AG09309 (cell line): Measurements from ENCODE around the gene PEAK3.

Experiments
- DNase-seq: peaks from one replicate; pipeline ENCODE4 v3.0.0-alpha.2; 2010; ENCODE audit warnings: low read depth
- H3K4me3 ChIP-seq: 2 replicates; pipeline ENCODE4 v1.5.1; 2011; ENCODE audit warnings: mild to moderate bottlenecking, low read depth, low read length, moderate library complexity; ENCODE audit not compliant: control insufficient read depth
- CTCF ChIP-seq: IDR thresholded peaks from 2 replicates; pipeline ENCODE4 v1.5.1; 2011; ENCODE audit warnings: mild to moderate bottlenecking, low read depth, low read length, inconsistent platforms; ENCODE audit not compliant: insufficient read depth, control insufficient read depth; ENCODE audit errors: missing control alignments

Gene PEAK3

GRCh38 chr19:2252055-2252796 lies 29.7 kb downstream of the PEAK3 start:
- H3K4me3 ChIP-seq, result no peak overlapping the region
- no peak for TF ChIP-seq CTCF
- no peak for DNase-seq

- no peak for TF ChIP-seq CTCF
- DNase-seq, result no peak
- no peak overlapping the region for H3K4me3 ChIP-seq
Measured at GRCh38 chr19:2251106-2252054, 30.6 kb downstream of the PEAK3 start.

GRCh38 chr19:2250766-2251105 lies 31.2 kb downstream of the PEAK3 start:
- no peak overlapping the region for H3K4me3 ChIP-seq
- no peak for DNase-seq
- TF ChIP-seq CTCF, result no peak

- no peak for TF ChIP-seq CTCF
- no peak for DNase-seq
- no peak overlapping the region for H3K4me3 ChIP-seq
Measured at GRCh38 chr19:2249880-2250765, 31.9 kb downstream of the PEAK3 start.

GRCh38 chr19:2249010-2249866 lies 32.7 kb downstream of the PEAK3 start, which contains the start of gene AMH:
TSS of gene AMH (plus strand) at chr19:2249323. CDS start at chr19:2249333, 10 bp downstream.
- no peak for DNase-seq
- H3K4me3 ChIP-seq, result no peak within 1 kb of the TSS
- no peak for TF ChIP-seq CTCF
